KBM-7 (cell line): ENCODE data around the gene TACO1.

Source experiments
- DNase-seq: peaks from one replicate; pipeline ENCODE4 v3.0.0-alpha.2; 2015
- in situ Hi-C: fragments of 300-500 bp; cut with MboI; formaldehyde crosslinking; loops from 2 replicates; pipeline ENCODE4 v1.14.3; 2020; ENCODE audit warnings: low sequenced_read_pairs, low pct_unique_long_range_greater_than_20kb, mixed read lengths

TACO1 gene

GRCh38 chr17:63600569-63601438, at the start of gene TACO1:
TACO1 (plus strand) TSS chr17:63600895; CDS start chr17:63601084, 189 bp downstream.
- in situ Hi-C loops: loop anchor here (25.0 kb wide), 1 partner anchor 164 kb away; the partner anchor contains the start of gene CYB561
- peak; percentile 83 for DNase-seq

- DNase-seq: no peak
- in situ Hi-C loops: no loop called here
These were observed 48.5 kb upstream of the TACO1 start for GRCh38 chr17:63552211-63552610.

GRCh38 chr17:63555500-63556156, 45.1 kb upstream of the TACO1 start:
- DNase-seq: peak; percentile 35
- in situ Hi-C loops: no loop called here

GRCh38 chr17:63557416-63557815, 43.3 kb upstream of the TACO1 start:
- no peak for DNase-seq
- in situ Hi-C loops: no loop called here

- no peak for DNase-seq
- in situ Hi-C loops: no loop called here
These were observed 42.3 kb upstream of the TACO1 start for GRCh38 chr17:63558441-63558840.

GRCh38 chr17:63561819-63562218, 38.9 kb upstream of the TACO1 start:
- DNase-seq: no peak

GRCh38 chr17:63563339-63563738, 37.4 kb upstream of the TACO1 start:
- no peak for DNase-seq
- in situ Hi-C loops: no loop called here

More at GRCh38 chr17:63561819-63562218, 38.9 kb upstream of the TACO1 start:
- in situ Hi-C loops: no loop called here

- in situ Hi-C loops: no loop called here
These were observed 36.1 kb upstream of the TACO1 start for GRCh38 chr17:63564562-63564961.

GRCh38 chr17:63567229-63567628, 33.5 kb upstream of the TACO1 start:
- in situ Hi-C loops: no loop called here

More at GRCh38 chr17:63564562-63564961, 36.1 kb upstream of the TACO1 start:
- no peak for DNase-seq

GRCh38 chr17:63568563-63568962, 32.1 kb upstream of the TACO1 start:
- no peak for DNase-seq
- in situ Hi-C loops: no loop called here

More at GRCh38 chr17:63567229-63567628, 33.5 kb upstream of the TACO1 start:
- no peak for DNase-seq

GRCh38 chr17:63571632-63572310, 28.9 kb upstream of the TACO1 start:
- DNase-seq: no peak
- in situ Hi-C loops: no loop called here

GRCh38 chr17:63573634-63574033, 27.1 kb upstream of the TACO1 start:
- no peak for DNase-seq
- in situ Hi-C loops: no loop called here

- no peak for DNase-seq
- in situ Hi-C loops: no loop called here
These were observed 22.5 kb upstream of the TACO1 start for GRCh38 chr17:63578027-63578768.

GRCh38 chr17:63578769-63579111, 22.0 kb upstream of the TACO1 start:
- in situ Hi-C loops: no loop called here
- no peak for DNase-seq

- in situ Hi-C loops: no loop called here
- DNase-seq: no peak
These were observed 21.1 kb upstream of the TACO1 start for GRCh38 chr17:63579633-63580032.

- no peak for DNase-seq
- in situ Hi-C loops: no loop called here
These were observed 12.9 kb upstream of the TACO1 start for GRCh38 chr17:63587770-63588169.

GRCh38 chr17:63588797-63589196, 11.9 kb upstream of the TACO1 start:
- DNase-seq: no peak
- in situ Hi-C loops: no loop called here

GRCh38 chr17:63589646-63590045, 11.0 kb upstream of the TACO1 start:
- DNase-seq: no peak
- in situ Hi-C loops: no loop called here

GRCh38 chr17:63592797-63593196, 7.9 kb upstream of the TACO1 start:
- no peak for DNase-seq
- in situ Hi-C loops: no loop called here
